IMR-90 (cell line): Measurements from ENCODE around the gene DDX31. TPM values are rescaled to one million over a fixed set of nuclear protein-coding genes. Genes with fewer than 3 reads are reported as not detected.

ENCODE experiments used
- ATAC-seq: fragments of 200-7000 bp; cut with Tn5 transposase; 2 replicates; pipeline ENCODE4 v1.9.1; 2020; ENCODE audit warnings: low read depth, mild to moderate bottlenecking, moderate library complexity
- BruUV-seq: library from RNA; stranded (reverse); fragments of 400-500 nt; replicated peaks from 2 replicates; lab custom pipeline; 2021; lab: Mats Ljungman, UMichigan
- CTCF ChIA-PET: fragments of 300-600 bp; formaldehyde crosslinking; extraction: SDS; loops from one replicate; lab custom pipeline; 2021; ENCODE audit warnings: antibody characterized with exemption; lab: Yijun Ruan, JAX
- POLR2A ChIA-PET: fragments of 300-600 bp; sonication (Branson Sonifier 250); formaldehyde crosslinking; loops from one replicate; lab custom pipeline; 2022; ENCODE audit warnings: antibody characterized with exemption; ENCODE audit not compliant: unreplicated experiment; lab: Charles Lee
- DNase-seq: peaks from one replicate; pipeline ENCODE4 v3.0.0; 2013
- H2AFZ ChIP-seq: replicated peaks from 2 replicates; pipeline ENCODE3; 2013; ENCODE audit warnings: low read length, mild to moderate bottlenecking; ENCODE audit not compliant: poor library complexity
- H2AK5ac ChIP-seq: 2 replicates; pipeline ENCODE4 v1.6.1; 2013; ENCODE audit warnings: low read depth, low read length, inconsistent platforms
- H2AK9ac ChIP-seq: replicated peaks from 2 replicates; pipeline ENCODE3; 2013; ENCODE audit warnings: mild to moderate bottlenecking, low read depth, low read length, moderate library complexity; ENCODE audit not compliant: poor library complexity
- H2BK120ac ChIP-seq: 2 replicates; pipeline ENCODE4 v1.6.1; 2013; ENCODE audit warnings: low read depth, low read length, inconsistent platforms
- H2BK15ac ChIP-seq: 3 replicates; pipeline ENCODE4 v1.6.1; 2013; ENCODE audit warnings: low read depth, low read length, inconsistent platforms
- H2BK20ac ChIP-seq: 2 replicates; pipeline ENCODE4 v1.6.1; 2013; ENCODE audit warnings: low read depth, mild to moderate bottlenecking, inconsistent platforms, low read length, moderate library complexity
- H2BK5ac ChIP-seq: 2 replicates; pipeline ENCODE4 v1.6.1; 2013; ENCODE audit warnings: mild to moderate bottlenecking, low read depth, low read length, inconsistent platforms; ENCODE audit not compliant: poor library complexity, severe bottlenecking
- H3K14ac ChIP-seq: replicated peaks from 2 replicates; pipeline ENCODE4 v1.6.1; 2013; ENCODE audit warnings: low read depth, low read length, inconsistent platforms
- H3K18ac ChIP-seq: 2 replicates; pipeline ENCODE4 v1.6.1; 2013; ENCODE audit warnings: low read depth, low read length, control low read depth
- H3K23ac ChIP-seq: 2 replicates; pipeline ENCODE4 v1.6.1; 2013; ENCODE audit warnings: low read depth, low read length, inconsistent platforms
- H3K27ac ChIP-seq: 2 replicates; pipeline ENCODE4 v1.5.1; 2013; ENCODE audit warnings: mild to moderate bottlenecking, control low read depth, low read length; ENCODE audit not compliant: insufficient read depth
- H3K27me3 ChIP-seq: 2 replicates; pipeline ENCODE4 v1.6.1; 2013; ENCODE audit warnings: low read length; ENCODE audit not compliant: control insufficient read depth, insufficient read depth
- H3K36me3 ChIP-seq: 2 replicates; pipeline ENCODE4 v1.6.1; 2013; ENCODE audit warnings: low read length, mixed read lengths; ENCODE audit not compliant: control insufficient read depth, insufficient read depth
- H3K4ac ChIP-seq: 2 replicates; pipeline ENCODE4 v1.6.1; 2013; ENCODE audit warnings: low read depth, low read length, inconsistent platforms
- H3K4me1 ChIP-seq: 2 replicates; pipeline ENCODE4 v1.6.1; 2013; ENCODE audit warnings: low read length, mixed read lengths; ENCODE audit not compliant: control insufficient read depth, insufficient read depth
- H3K4me2 ChIP-seq: 2 replicates; pipeline ENCODE4 v1.6.1; 2013; ENCODE audit warnings: low read depth, mild to moderate bottlenecking, control low read depth, low read length, moderate library complexity
- H3K4me3 ChIP-seq: 2 replicates; pipeline ENCODE4 v1.5.1; 2013; ENCODE audit warnings: low read depth, mild to moderate bottlenecking, control low read depth, low read length, moderate library complexity; ENCODE audit not compliant: insufficient read depth
- H3K56ac ChIP-seq: 2 replicates; pipeline ENCODE4 v1.6.1; 2013; ENCODE audit warnings: low read length, inconsistent platforms; ENCODE audit not compliant: insufficient read depth; ENCODE audit errors: extremely low read depth
- H3K79me1 ChIP-seq, 2 experiments: 2 replicates each; pipeline ENCODE4 v1.6.1; 2013; ENCODE audit warnings: low read length in 2 of 2, inconsistent platforms in 1 of 2, low read depth in 1 of 2
- H3K9ac ChIP-seq: 2 replicates; pipeline ENCODE4 v1.6.1; 2013; ENCODE audit warnings: low read depth, low read length, control low read depth
- H3K9me1 ChIP-seq: 2 replicates; pipeline ENCODE4 v1.6.1; 2013; ENCODE audit warnings: low read length, inconsistent platforms; ENCODE audit not compliant: insufficient read depth
- H3K9me3 ChIP-seq: 2 replicates; pipeline ENCODE4 v1.6.1; 2013; ENCODE audit warnings: low read length; ENCODE audit not compliant: control insufficient read depth, insufficient read depth
- H4K20me1 ChIP-seq: 2 replicates; pipeline ENCODE4 v1.6.1; 2013; ENCODE audit warnings: low read length, inconsistent platforms; ENCODE audit not compliant: insufficient read depth
- H4K5ac ChIP-seq: 2 replicates; pipeline ENCODE4 v1.6.1; 2013; ENCODE audit warnings: mild to moderate bottlenecking, low read depth, low read length, control low read depth
- H4K8ac ChIP-seq, 2 experiments: 2 replicates each; pipeline ENCODE4 v1.6.1; 2013; ENCODE audit warnings: low read depth in 2 of 2, low read length in 2 of 2, control low read depth in 1 of 2, inconsistent platforms in 1 of 2
- H4K91ac ChIP-seq: 2 replicates; pipeline ENCODE4 v1.6.1; 2013; ENCODE audit warnings: low read depth, low read length, inconsistent platforms; ENCODE audit not compliant: insufficient read depth
- BHLHE40 ChIP-seq: fragments of 150-350 bp; IDR thresholded peaks from 2 replicates; pipeline ENCODE4 v1.6.1; 2016; ENCODE audit warnings: mild to moderate bottlenecking, low read depth, low read length
- CEBPB ChIP-seq: IDR thresholded peaks from 2 replicates; pipeline ENCODE4 v1.6.1; 2012; ENCODE audit warnings: low read depth, low read length, improper control_type of control experiment
- CHD1 ChIP-seq: IDR thresholded peaks from 2 replicates; pipeline ENCODE4 v1.6.1; 2012; ENCODE audit warnings: low read depth, low read length, improper control_type of control experiment
- CTCF ChIP-seq: conservative IDR thresholded peaks from 2 replicates; pipeline ENCODE4 v1.5.1; 2012; ENCODE audit warnings: mild to moderate bottlenecking, low read depth, low read length, improper control_type of control experiment
- ELK1 ChIP-seq: fragments of 150-350 bp; IDR thresholded peaks from 2 replicates; pipeline ENCODE4 v1.6.1; 2016; ENCODE audit warnings: low read depth, mild to moderate bottlenecking, low read length, moderate library complexity, borderline replicate concordance
- FOS ChIP-seq: fragments of 150-350 bp; IDR thresholded peaks from 2 replicates; pipeline ENCODE4 v1.6.1; 2016; ENCODE audit warnings: low read depth, low read length
- MAFK ChIP-seq: IDR thresholded peaks from 2 replicates; pipeline ENCODE4 v1.6.1; 2012; ENCODE audit warnings: low read depth, low read length, improper control_type of control experiment
- MAZ ChIP-seq: IDR thresholded peaks from 2 replicates; pipeline ENCODE4 v1.6.1; 2012; ENCODE audit warnings: low read depth, mild to moderate bottlenecking, low read length, improper control_type of control experiment, moderate library complexity, borderline replicate concordance
- MXI1 ChIP-seq: IDR thresholded peaks from 2 replicates; pipeline ENCODE4 v1.6.1; 2012; ENCODE audit warnings: low read depth, mild to moderate bottlenecking, low read length, moderate library complexity, borderline replicate concordance
- NFE2L2 ChIP-seq: fragments of 150-350 bp; IDR thresholded peaks from 2 replicates; pipeline ENCODE4 v1.6.1; 2016; ENCODE audit warnings: low read depth, mild to moderate bottlenecking, low read length
- POLR2A ChIP-seq: IDR thresholded peaks from 2 replicates; pipeline ENCODE4 v1.6.1; 2012; ENCODE audit warnings: mild to moderate bottlenecking, low read depth, low read length
- RAD21 ChIP-seq: IDR thresholded peaks from 2 replicates; pipeline ENCODE4 v1.6.1; 2012; ENCODE audit warnings: low read length, improper control_type of control experiment
- RCOR1 ChIP-seq: IDR thresholded peaks from 2 replicates; pipeline ENCODE4 v1.6.1; 2012; ENCODE audit warnings: mild to moderate bottlenecking, low read length, improper control_type of control experiment; ENCODE audit not compliant: insufficient replicate concordance
- RFX5 ChIP-seq: IDR thresholded peaks from 2 replicates; pipeline ENCODE4 v1.8.0; 2012; ENCODE audit warnings: low read depth, mild to moderate bottlenecking, low read length, moderate library complexity
- SMC3 ChIP-seq: fragments of 150-350 bp; IDR thresholded peaks from 2 replicates; pipeline ENCODE4 v1.6.1; 2016; ENCODE audit warnings: low read depth, mild to moderate bottlenecking, antibody characterized with exemption, low read length, moderate library complexity
- USF2 ChIP-seq: fragments of 150-350 bp; IDR thresholded peaks from 2 replicates; pipeline ENCODE4 v1.6.1; 2017; ENCODE audit warnings: mild to moderate bottlenecking, antibody characterized with exemption, low read length, low read depth
- WGBS, 2 experiments: methylation state at CpG; one replicate each; pipeline versions ENCODE4 v1.1.5 to v1.1.7; 2013; ENCODE audit warnings: missing lambda C conversion rate in 2 of 2; ENCODE audit not compliant: insufficient read length in 1 of 2; ENCODE audit errors: extremely low coverage in 2 of 2; 5-methylcytosine and 5-hydroxymethylcytosine counted together
- dilution Hi-C: fragments of 300-500 bp; cut with HindIII; formaldehyde crosslinking; loops from one replicate; pipeline ENCODE4 v1.14.3; 2018; ENCODE audit warnings: low sequenced_read_pairs; ENCODE audit not compliant: unreplicated experiment
- in situ Hi-C: fragments of 300-500 bp; cut with MboI; formaldehyde crosslinking; loops from 3 replicates; pipeline ENCODE4 v1.14.3; 2019; ENCODE audit warnings: low sequenced_read_pairs, inconsistent platforms, mixed read lengths
- intact Hi-C: fragments of 100-400 bp; cut with micrococcal nuclease; formaldehyde crosslinking; loops from 2 replicates; pipeline ENCODE4 v1.10.0; 2022
- polyA plus RNA-seq, 3 experiments: library from polyadenylated mRNA; depleted of rRNA; stranded (reverse); fragments of >200 nt; gene quantifications; 2 replicates each; pipeline ENCODE4 v1.2.3, GENCODE V29; 2012; ENCODE audit warnings: low replicate concordance in 1 of 3
- total RNA-seq: library from RNA; depleted of rRNA; stranded (reverse); fragments of >200 nt; gene quantifications from 2 replicates; pipeline ENCODE4 v1.2.3, GENCODE V29; 2012

The DDX31 gene
- total and polyA plus RNA-seq, 2 of the 4 experiments (the other 2 are of a cell fraction), result 10.7 to 14.0 TPM

GRCh38 chr9:132641216-132641615 is 28.6 kb downstream of the DDX31 start:
- CTCF ChIA-PET, result no interaction called here
- TF ChIP-seq SMC3 (no peak), MAZ (no peak), FOS (no peak), POLR2A (no peak), NFE2L2 (no peak), RFX5 (no peak), CTCF (no peak), MAFK (no peak), USF2 (no peak), MXI1 (no peak), CEBPB (no peak), RCOR1 (no peak), RAD21 (no peak), BHLHE40 (no peak), CHD1 (no peak), ELK1 (no peak)
- Histone ChIP-seq H3K23ac (no peak overlapping the region), H2BK15ac (no peak overlapping the region), H3K4me2 (no peak overlapping the region), H3K9me1 (no peaks in the 10 kb centered on the region), H3K14ac (no peak overlapping the region), H4K91ac (no peak overlapping the region), H3K36me3 (peaks cover 45% of the 10 kb centered on the region), H2AK5ac (no peak overlapping the region), H4K8ac (no peak overlapping the region), H3K4me3 (no peak overlapping the region), H2BK20ac (no peak overlapping the region), H2AK9ac (no peak overlapping the region), H4K5ac (no peak overlapping the region), H3K18ac (no peak overlapping the region), H3K9me3 (no peaks in the 10 kb centered on the region), H3K9ac (no peak overlapping the region), H4K20me1 (no peaks in the 10 kb centered on the region), H3K56ac (no peak overlapping the region), H2AFZ (no peak overlapping the region), H3K4me1 (peaks cover 5% of the 10 kb centered on the region), H3K27ac (no peak overlapping the region), H2BK5ac (no peak overlapping the region), H3K4ac (no peak overlapping the region), H3K79me1 (no peaks in the 10 kb centered on the region; a peak in 2 of 4 replicates), H3K27me3 (no peaks in the 10 kb centered on the region), H2BK120ac (no peak overlapping the region)
- intact Hi-C loops, result no loop called here
- BruUV-seq, result no TSS peak
- ATAC-seq, result no peak
- DNase-seq, result no peak
- WGBS, 2 experiments, result 72% methylated on average over 2 of the region's 4 CpGs; no CpG with 5 or more reads in 1 of the 2 experiments
- POLR2A ChIA-PET, result no interaction called here
- dilution Hi-C loops, result no loop called here
- in situ Hi-C loops, result no loop called here
